ENCODE measurements around the gene TREML2.

Gene TREML2

GRCh38 chr6:41181566-41181965 is 19.4 kb downstream of the TREML2 start:
- Histone ChIP-seq H3K4me3 (ENCODE audit: low read depth in 1 of 2, low read length in 2 of 2) (no peak overlapping the region), H3K79me2 (ENCODE audit: insufficient read depth, low read length) (no peaks in the 10 kb centered on the region), H3K27me3 (ENCODE audit: insufficient read depth, low read length, poor library complexity) (no peaks in the 10 kb centered on the region), H3K9me3 (ENCODE audit: insufficient read depth, low read length, severe bottlenecking) (no peaks in the 10 kb centered on the region), H3K4me1 (ENCODE audit: insufficient read depth, low read length) (peaks cover 12% of the 10 kb centered on the region; the same call in 1 of the 2 replicates), H4K20me1 (ENCODE audit: insufficient read depth, low read length) (no peaks in the 10 kb centered on the region), H3K27ac (ENCODE audit: low read length) (no peak overlapping the region), H3K36me3 (ENCODE audit: insufficient read depth, low read length) (no peaks in the 10 kb centered on the region), H3K9ac (ENCODE audit: low read depth, low read length) (no peak overlapping the region), H2AFZ (ENCODE audit: low read depth, low read length) (peak overlapping the region; percentile 9; the same call in 1 of the 2 replicates), H3K4me2 (ENCODE audit: insufficient read depth, low read length) (no peak overlapping the region)
- DNase-seq (no peak), ATAC-seq (ENCODE audit: insufficient read depth, low read depth) (no peak)
- TF ChIP-seq EZH2 (IDR thresholded peaks at IDR 0.05; ENCODE audit: borderline replicate concordance, low read depth, low read length, severe bottlenecking) (no peak), CTCF (IDR thresholded peaks at IDR 0.05; ENCODE audit: borderline replicate concordance, extremely low read depth, low read length, poor library complexity, severe bottlenecking) (no peak)

GRCh38 chr6:41179163-41179562 is 21.8 kb downstream of the TREML2 start:
- Histone ChIP-seq H2AFZ (ENCODE audit: low read depth, low read length) (no peak overlapping the region), H3K79me2 (ENCODE audit: insufficient read depth, low read length) (no peaks in the 10 kb centered on the region), H3K4me3 (ENCODE audit: low read depth in 1 of 2, low read length in 2 of 2) (no peak overlapping the region), H3K4me1 (ENCODE audit: insufficient read depth, low read length) (0 out of 2 replicates have a peak, but pooled peaks cover 12% of the 10 kb centered on the region), H3K9ac (ENCODE audit: low read depth, low read length) (no peak overlapping the region), H4K20me1 (ENCODE audit: insufficient read depth, low read length) (no peaks in the 10 kb centered on the region), H3K4me2 (ENCODE audit: insufficient read depth, low read length) (no peak overlapping the region), H3K27ac (ENCODE audit: low read length) (no peak overlapping the region), H3K9me3 (ENCODE audit: insufficient read depth, low read length, severe bottlenecking) (no peaks in the 10 kb centered on the region), H3K36me3 (ENCODE audit: insufficient read depth, low read length) (no peaks in the 10 kb centered on the region), H3K27me3 (ENCODE audit: insufficient read depth, low read length, poor library complexity) (no peaks in the 10 kb centered on the region)
- no peak for DNase-seq
- no peak for TF ChIP-seq CTCF (IDR thresholded peaks at IDR 0.05; ENCODE audit: borderline replicate concordance, extremely low read depth, low read length, poor library complexity, severe bottlenecking)
- no peak for TF ChIP-seq EZH2 (IDR thresholded peaks at IDR 0.05; ENCODE audit: borderline replicate concordance, low read depth, low read length, severe bottlenecking)
- ATAC-seq (ENCODE audit: insufficient read depth, low read depth) = no peak

GRCh38 chr6:41177695-41178094 is 23.3 kb downstream of the TREML2 start:
- Histone ChIP-seq H3K9me3 (ENCODE audit: insufficient read depth, low read length, severe bottlenecking) (no peaks in the 10 kb centered on the region), H2AFZ (ENCODE audit: low read depth, low read length) (no peak overlapping the region), H3K9ac (ENCODE audit: low read depth, low read length) (no peak overlapping the region), H4K20me1 (ENCODE audit: insufficient read depth, low read length) (no peaks in the 10 kb centered on the region), H3K79me2 (ENCODE audit: insufficient read depth, low read length) (no peaks in the 10 kb centered on the region), H3K27me3 (ENCODE audit: insufficient read depth, low read length, poor library complexity) (no peaks in the 10 kb centered on the region), H3K4me2 (ENCODE audit: insufficient read depth, low read length) (no peak overlapping the region), H3K36me3 (ENCODE audit: insufficient read depth, low read length) (no peaks in the 10 kb centered on the region), H3K4me1 (ENCODE audit: insufficient read depth, low read length) (0 out of 2 replicates have a peak, but pooled peaks cover 12% of the 10 kb centered on the region), H3K4me3 (ENCODE audit: low read depth in 1 of 2, low read length in 2 of 2) (no peak overlapping the region), H3K27ac (ENCODE audit: low read length) (no peak overlapping the region)
- ATAC-seq (ENCODE audit: insufficient read depth, low read depth) (no peak), DNase-seq (no peak)
- TF ChIP-seq EZH2 (IDR thresholded peaks at IDR 0.05; ENCODE audit: borderline replicate concordance, low read depth, low read length, severe bottlenecking) = no peak
- TF ChIP-seq CTCF (IDR thresholded peaks at IDR 0.05; ENCODE audit: borderline replicate concordance, extremely low read depth, low read length, poor library complexity, severe bottlenecking) = no peak

- no peak for ATAC-seq (ENCODE audit: insufficient read depth, low read depth)
- H2AFZ ChIP-seq (ENCODE audit: low read depth, low read length) = no peak overlapping the region; the same call in 1 of the 2 replicates
- no peaks in the 10 kb centered on the region for H3K9me3 ChIP-seq (ENCODE audit: insufficient read depth, low read length, severe bottlenecking)
- no peaks in the 10 kb centered on the region for H3K79me2 ChIP-seq (ENCODE audit: insufficient read depth, low read length)
- H3K27ac ChIP-seq (ENCODE audit: low read length) = no peak overlapping the region
- 0 out of 2 replicates have a peak, but pooled peaks cover 8% of the 10 kb centered on the region for H3K4me1 ChIP-seq (ENCODE audit: insufficient read depth, low read length)
- no peaks in the 10 kb centered on the region for H3K27me3 ChIP-seq (ENCODE audit: insufficient read depth, low read length, poor library complexity)
- DNase-seq = no peak
- H3K9ac ChIP-seq (ENCODE audit: low read depth, low read length) = no peak overlapping the region
- no peak for TF ChIP-seq EZH2 (IDR thresholded peaks at IDR 0.05; ENCODE audit: borderline replicate concordance, low read depth, low read length, severe bottlenecking)
- TF ChIP-seq CTCF (IDR thresholded peaks at IDR 0.05; ENCODE audit: borderline replicate concordance, extremely low read depth, low read length, poor library complexity, severe bottlenecking) = no peak
- no peak overlapping the region for H3K4me3 ChIP-seq (ENCODE audit: low read depth in 1 of 2, low read length in 2 of 2)
- H3K36me3 ChIP-seq (ENCODE audit: insufficient read depth, low read length) = no peaks in the 10 kb centered on the region
- H4K20me1 ChIP-seq (ENCODE audit: insufficient read depth, low read length) = no peaks in the 10 kb centered on the region
- no peak overlapping the region for H3K4me2 ChIP-seq (ENCODE audit: insufficient read depth, low read length)
Observed at GRCh38 chr6:41177287-41177686, 23.7 kb downstream of the TREML2 start.

All from DND-41 (cell line).